HPDE6-E6E7 (cell line): Measurements from ENCODE around the gene BMP8A.

Experiments
- DNase-seq: peaks from one replicate; pipeline ENCODE4 v3.0.0; 2011; ENCODE audit warnings: missing footprints; ENCODE audit errors: extremely low spot score

BMP8A gene

DNA sequence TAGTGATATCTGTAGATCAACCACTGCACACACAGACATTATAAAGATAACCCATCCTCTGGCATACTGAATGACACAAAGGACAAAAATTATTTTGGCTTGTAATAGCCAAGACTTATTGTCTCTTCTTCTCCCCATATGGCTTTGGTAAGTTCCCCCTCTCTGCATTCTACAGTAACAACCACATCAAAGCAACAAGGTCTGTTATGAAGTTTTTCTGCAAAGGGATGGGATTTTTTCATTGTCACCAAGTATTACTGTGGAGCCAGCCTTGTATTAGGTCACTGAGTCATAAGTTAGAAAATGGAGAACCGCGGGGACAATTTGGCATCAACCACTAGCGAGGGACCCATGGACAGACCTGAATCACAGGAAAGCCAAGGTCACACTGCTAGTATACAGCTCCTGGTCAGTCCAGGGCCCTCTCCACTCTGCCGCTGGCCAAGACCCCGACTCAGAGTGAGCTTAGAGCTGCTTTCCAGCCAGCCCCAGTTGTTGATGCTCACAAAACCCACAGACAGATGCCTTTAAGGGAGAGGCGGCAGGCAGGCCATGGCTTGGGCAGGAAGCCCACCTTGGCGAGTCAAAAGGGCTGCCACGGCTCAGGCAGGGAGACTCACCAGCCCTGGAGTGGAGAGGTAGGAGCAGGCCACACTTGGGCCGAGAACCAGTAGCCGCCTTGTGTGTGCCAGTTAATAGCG, 79.2 kb downstream of the BMP8A start:
- DNase-seq, result no peak

GRCh38 chr1:39571178-39571483, 79.7 kb downstream of the BMP8A start:
- DNase-seq, result no peak

DNA sequence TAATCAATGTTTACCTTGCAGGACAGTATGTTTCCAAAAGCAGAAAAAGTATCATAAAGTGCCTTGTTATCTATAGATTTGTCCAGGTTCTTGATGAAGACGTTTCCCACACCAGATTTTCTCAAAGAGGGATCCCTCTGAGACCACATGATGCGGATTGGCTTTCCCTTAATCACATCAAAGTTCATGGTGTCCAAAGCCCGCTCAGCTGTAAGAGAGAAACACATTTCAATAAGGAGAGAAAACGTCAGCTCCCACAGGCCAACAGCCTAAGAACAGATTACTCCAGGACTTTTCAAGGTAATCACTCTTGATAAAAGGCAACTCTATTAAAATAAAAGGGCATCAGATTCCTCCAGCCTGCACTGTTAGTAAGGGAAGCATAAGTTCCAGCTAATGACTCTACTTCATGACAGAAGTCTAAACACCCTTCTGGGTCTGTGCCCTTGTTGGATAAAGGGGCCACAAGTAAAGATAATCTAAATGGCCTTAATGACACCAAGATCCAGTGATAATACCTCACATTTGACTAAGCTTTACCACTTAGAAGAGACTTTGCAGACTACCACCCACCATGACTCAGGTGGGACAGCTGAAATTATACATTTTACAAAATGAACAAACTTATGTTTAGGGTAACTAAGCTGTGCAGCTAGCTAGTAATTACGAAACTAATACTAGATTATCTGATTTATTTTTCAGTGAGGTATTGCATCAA, 81.1 kb downstream of the BMP8A start:
- no peak for DNase-seq

DNA sequence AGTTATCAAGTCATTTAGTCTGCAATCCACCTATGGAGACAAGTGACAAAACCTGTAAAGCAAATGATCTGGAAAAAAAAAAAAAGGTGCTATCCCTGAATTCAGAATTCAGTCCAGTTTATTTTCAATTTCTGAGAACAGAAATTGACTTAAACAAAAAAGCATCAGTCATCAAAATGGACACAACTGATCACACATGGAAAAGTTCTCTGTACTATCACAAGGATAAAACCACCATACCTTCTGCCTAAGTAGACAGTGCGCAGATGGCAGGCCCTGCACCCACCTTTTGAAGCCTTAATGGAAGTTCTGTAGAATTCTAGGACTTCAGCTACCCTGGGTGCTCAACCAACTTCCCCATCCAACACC, 81.6 kb downstream of the BMP8A start:
- no peak for DNase-seq

- no peak for DNase-seq
Measured at GRCh38 chr1:39573736-39574624, 82.5 kb downstream of the BMP8A start.

- DNase-seq, result no peak
Measured at GRCh38 chr1:39574646-39575045, 83.2 kb downstream of the BMP8A start.
